ENCODE data around the gene AADACL2.

The AADACL2 gene

GRCh38 chr3:151768393-151768930, 34.7 kb downstream of the AADACL2 start:
- in situ Hi-C loops (cut with MboI; ENCODE audit: low pct_unique_long_range_greater_than_20kb, low sequenced_read_pairs, unreplicated experiment), result no loop called here
- TF ChIP-seq CTCF (IDR thresholded peaks at IDR 0.05; ENCODE audit: extremely low read depth, insufficient read depth, missing control alignments), result no peak

GRCh38 chr3:151769175-151769574, 35.4 kb downstream of the AADACL2 start:
- no peak for DNase-seq (ENCODE audit: low spot score)
- in situ Hi-C loops (cut with MboI; ENCODE audit: low pct_unique_long_range_greater_than_20kb, low sequenced_read_pairs, unreplicated experiment), result no loop called here

More at GRCh38 chr3:151768393-151768930, 34.7 kb downstream of the AADACL2 start:
- DNase-seq (ENCODE audit: low spot score), result no peak

GRCh38 chr3:151770956-151771355, 37.2 kb downstream of the AADACL2 start:
- DNase-seq (ENCODE audit: low spot score), result no peak
- in situ Hi-C loops (cut with MboI; ENCODE audit: low pct_unique_long_range_greater_than_20kb, low sequenced_read_pairs, unreplicated experiment), result no loop called here
- no peak for TF ChIP-seq CTCF (IDR thresholded peaks at IDR 0.05; ENCODE audit: extremely low read depth, insufficient read depth, missing control alignments)

More at GRCh38 chr3:151769175-151769574, 35.4 kb downstream of the AADACL2 start:
- TF ChIP-seq CTCF (IDR thresholded peaks at IDR 0.05; ENCODE audit: extremely low read depth, insufficient read depth, missing control alignments), result no peak

GRCh38 chr3:151772825-151773480, 39.2 kb downstream of the AADACL2 start:
- no peak for DNase-seq (ENCODE audit: low spot score)
- no peak for TF ChIP-seq CTCF (IDR thresholded peaks at IDR 0.05; ENCODE audit: extremely low read depth, insufficient read depth, missing control alignments)
- in situ Hi-C loops (cut with MboI; ENCODE audit: low pct_unique_long_range_greater_than_20kb, low sequenced_read_pairs, unreplicated experiment), result no loop called here

GRCh38 chr3:151774235-151774634, 40.5 kb downstream of the AADACL2 start:
- in situ Hi-C loops (cut with MboI; ENCODE audit: low pct_unique_long_range_greater_than_20kb, low sequenced_read_pairs, unreplicated experiment), result no loop called here
- no peak for DNase-seq (ENCODE audit: low spot score)
- TF ChIP-seq CTCF (IDR thresholded peaks at IDR 0.05; ENCODE audit: extremely low read depth, insufficient read depth, missing control alignments), result no peak

GRCh38 chr3:151774910-151775309, 41.2 kb downstream of the AADACL2 start:
- in situ Hi-C loops (cut with MboI; ENCODE audit: low pct_unique_long_range_greater_than_20kb, low sequenced_read_pairs, unreplicated experiment), result no loop called here
- no peak for TF ChIP-seq CTCF (IDR thresholded peaks at IDR 0.05; ENCODE audit: extremely low read depth, insufficient read depth, missing control alignments)
- no peak for DNase-seq (ENCODE audit: low spot score)
